OCI-M2 (cell line): Measurements from ENCODE around the gene TUBB4B.

Experiments used
- DNase-seq: peaks from one replicate; lab custom pipeline; 2025; ENCODE audit not compliant: unreplicated experiment; lab: John Stamatoyannopoulos, UW

TUBB4B gene

DNA sequence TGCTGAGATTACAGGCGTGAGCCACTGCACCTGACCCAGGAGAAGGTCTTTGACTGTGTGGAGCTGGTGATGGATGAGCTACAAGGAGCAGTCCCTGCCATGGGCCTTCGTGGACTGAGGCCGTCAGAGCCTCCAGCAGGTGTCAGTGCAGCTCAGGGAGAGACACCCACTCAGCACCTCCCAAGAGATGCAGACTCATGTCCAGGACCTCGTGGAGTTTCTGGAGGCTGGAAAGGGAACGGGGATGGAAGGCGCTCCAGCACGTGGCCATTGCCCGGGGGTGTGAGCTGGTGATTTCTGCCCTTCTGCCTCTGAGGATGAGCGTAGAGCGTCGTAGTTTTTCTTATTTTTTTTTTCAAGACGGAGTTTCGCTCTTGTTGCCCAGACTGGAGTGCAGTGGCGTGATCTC, 45.9 kb downstream of the TUBB4B start:
- DNase-seq, result no peak

- no peak for DNase-seq
Observed at GRCh38 chr9:137293094-137293481, 52.0 kb downstream of the TUBB4B start.
